Renal cortical epithelial cell (primary cell): Measurements from ENCODE around the gene CFAP74. TPM values are rescaled to one million over a fixed set of nuclear protein-coding genes. Genes with fewer than 3 reads are reported as not detected.
A peak's percentile ranks its signal among the peaks of the same experiment; 100 is the strongest.
"Not testable (repeated sequence)": the region's sequence is repeated elsewhere in the genome, so short reads cannot be mapped to it uniquely, and the experiment has no call there.

Source experiments
- DNase-seq: peaks from one replicate; pipeline ENCODE4 v3.0.0-alpha.2; 2011; ENCODE audit warnings: low read depth
- total RNA-seq: library from RNA; depleted of rRNA; stranded (reverse); fragments of >200 nt; gene quantifications from 2 replicates; pipeline ENCODE4 v1.2.3, GENCODE V29; 2014

Gene CFAP74
- total RNA-seq, 1 donor from 2014 or later = not detected

DNA sequence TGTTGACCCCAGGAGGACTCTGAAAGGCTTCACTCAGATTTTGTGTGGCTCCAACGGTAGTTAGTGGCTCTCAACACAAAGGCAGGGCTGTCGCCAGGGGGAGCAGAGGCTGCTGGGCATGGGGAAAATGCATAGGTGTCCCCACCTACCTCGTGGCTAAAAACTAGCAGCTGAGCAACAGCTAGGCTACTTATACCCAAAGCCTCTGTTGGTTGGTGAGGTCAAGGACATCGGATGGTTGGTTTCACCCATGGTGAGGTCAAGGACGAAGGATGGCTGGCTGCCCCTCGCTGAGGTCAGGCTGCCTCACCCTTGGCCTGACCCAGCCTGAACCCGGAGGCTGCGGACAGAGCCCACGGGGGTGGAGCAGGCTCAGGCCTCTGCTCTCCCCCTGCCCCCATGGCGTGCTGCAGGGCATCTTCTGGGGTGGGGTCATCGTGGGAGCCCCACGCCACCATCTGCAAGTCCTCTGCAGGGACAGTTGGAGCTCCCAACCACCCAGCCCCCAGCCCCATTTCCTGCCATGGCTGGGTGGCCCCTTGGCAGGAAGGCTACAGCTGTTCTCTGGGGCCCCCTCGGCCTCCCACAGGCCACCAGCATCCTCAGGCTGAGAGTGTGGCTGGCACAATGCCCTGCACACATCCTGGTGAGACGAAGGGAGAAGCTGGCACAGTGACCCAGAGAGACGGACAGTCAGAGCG, 104.2 kb downstream of the CFAP74 start:
- no peak for DNase-seq

- no peak for DNase-seq
Measured at GRCh38 chr1:1898246-1898933, 105.2 kb downstream of the CFAP74 start.

DNA sequence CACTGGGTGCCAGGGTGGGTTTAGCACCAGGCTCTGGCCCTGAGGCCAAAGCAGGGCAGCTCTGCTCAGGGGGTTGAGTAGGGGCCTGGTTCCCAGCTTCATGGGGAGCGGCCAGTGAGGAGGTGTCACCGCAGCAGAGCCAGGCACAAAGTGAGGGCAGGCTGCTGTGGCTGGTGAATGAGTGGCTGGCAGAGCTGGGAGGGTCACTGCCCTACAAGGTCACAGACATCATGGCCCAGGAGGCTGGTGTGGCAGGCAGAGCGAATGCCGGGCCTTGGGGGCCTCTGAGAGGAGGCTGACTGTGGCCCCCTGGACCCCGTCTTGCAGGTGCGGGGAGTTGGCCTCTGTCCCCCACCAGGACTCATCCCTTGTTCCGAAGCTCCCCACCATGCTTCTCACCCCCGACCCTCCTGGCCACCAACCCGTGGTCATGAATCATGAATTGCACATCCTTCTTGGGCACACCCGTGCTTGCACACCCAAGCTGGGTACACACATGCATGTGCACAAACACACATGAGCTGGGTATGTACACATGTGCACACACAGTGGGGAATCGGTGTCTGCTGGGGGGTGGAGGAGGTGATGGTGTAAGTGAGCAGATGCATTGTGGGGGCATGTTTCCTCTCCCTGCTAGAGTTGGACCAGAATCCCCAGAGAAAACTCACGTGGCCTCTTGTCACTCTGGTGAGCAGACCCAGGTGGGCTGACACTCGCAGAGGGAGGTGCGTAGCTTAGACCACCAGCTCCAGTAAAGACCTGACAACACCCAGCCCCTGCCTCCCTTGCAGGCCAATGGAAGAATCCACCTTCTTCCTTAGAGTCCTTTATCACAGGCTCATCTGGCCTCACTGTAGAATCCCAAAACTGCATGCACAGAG, 107.9 kb downstream of the CFAP74 start:
- no peak for DNase-seq

DNA sequence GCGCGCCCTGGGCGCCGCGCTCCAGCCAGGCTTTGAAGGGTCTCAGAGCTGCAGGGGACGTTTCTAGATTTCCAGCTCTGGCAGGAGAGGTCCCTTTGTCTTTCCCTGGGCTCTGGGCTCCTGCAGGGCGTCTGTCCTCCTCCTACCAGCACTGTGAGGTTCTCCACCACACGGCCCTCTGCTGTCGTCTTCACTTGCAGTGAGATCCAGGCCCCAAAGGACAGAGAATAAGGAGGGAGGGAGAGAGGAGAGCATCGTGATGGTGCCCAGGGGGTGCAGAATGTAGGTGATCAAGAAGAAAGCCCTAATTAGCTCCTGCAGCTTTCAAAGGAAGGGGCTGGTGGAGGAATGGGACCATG, 108.5 kb downstream of the CFAP74 start:
- no peak for DNase-seq

DNA sequence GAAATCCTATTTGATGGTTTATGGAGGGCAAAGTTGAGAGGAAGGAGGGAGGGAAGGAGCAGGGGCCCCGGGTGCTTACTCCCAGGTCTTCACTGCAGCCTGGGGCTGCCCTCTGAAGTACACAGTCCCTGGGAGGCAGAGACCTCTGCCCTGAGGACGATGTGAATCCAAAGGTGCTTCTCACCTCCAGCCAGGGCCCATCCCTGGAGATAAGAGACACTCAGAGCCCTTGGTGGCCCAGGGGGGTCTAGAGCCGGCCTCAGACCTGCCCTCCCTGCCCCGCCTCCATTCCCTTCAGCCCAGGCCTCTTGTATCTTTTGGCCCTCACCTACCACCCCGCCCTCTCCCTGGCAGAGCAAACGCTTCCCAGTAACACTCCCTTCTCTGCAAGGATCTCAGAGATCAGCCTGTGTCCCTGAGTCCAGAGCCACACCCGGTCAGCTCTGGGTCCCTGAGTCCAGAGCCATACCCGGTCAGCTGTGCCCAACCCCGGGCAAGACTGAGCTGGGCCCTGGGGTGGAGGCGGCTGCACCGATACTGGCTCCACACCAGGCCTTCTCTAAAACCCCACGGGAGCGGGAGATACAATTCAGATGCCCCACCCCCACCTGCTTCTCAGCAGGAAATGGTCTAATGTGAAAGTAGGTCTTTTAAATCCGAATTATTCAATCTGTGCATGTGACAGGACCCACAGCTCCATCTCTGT, 109.1 kb downstream of the CFAP74 start:
- DNase-seq = no peak

- no peak for DNase-seq
Measured at GRCh38 chr1:1893997-1894353, 109.6 kb downstream of the CFAP74 start.

- DNase-seq = no peak
Measured at GRCh38 chr1:1893291-1893985, 110.1 kb downstream of the CFAP74 start.

- DNase-seq = no peak
Measured at GRCh38 chr1:1892763-1893120, 110.8 kb downstream of the CFAP74 start.

DNA sequence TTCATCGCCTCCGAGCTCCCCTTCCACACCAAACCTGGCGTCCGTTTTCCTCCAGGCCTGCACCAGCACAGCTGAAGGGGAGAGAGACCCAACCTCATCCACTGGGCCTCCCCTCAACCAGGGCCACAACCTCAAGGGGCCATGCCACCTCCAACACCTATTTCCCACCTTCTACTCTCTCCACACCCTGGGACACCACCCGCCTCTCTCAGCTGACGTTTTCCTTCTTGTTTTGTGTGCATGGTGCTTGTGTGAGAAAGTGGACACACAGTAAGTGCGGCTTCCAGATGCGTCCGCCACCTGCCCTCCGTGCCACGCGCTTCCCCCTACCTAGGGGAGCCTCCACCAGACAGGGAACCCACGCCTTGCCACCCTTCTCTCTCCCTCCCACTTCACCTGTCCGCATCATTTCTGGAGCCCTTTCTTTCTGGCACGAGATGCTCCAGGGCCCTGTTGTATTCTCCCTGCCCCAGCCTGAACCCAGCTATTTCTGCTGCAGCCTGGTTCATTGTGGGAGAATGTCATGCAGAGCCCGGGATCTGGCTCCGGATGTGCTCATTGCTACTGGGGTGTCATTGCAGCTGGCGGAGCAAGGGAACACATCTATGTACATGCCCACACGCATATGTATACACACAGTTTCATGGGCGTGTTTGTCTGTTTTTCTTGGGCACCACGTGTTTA, 111.4 kb downstream of the CFAP74 start:
- DNase-seq = no peak

- no peak for DNase-seq
Measured at GRCh38 chr1:1891349-1892078, 112.1 kb downstream of the CFAP74 start.

GRCh38 chr1:1890506-1891348, 112.9 kb downstream of the CFAP74 start, which contains the start of gene GNB1:
TSS of gene GNB1 (minus strand) at chr1:1891087. CDS start at chr1:1825453, 65,634 bp downstream.
- DNase-seq = peak; percentile 50

GRCh38 chr1:1889847-1890505, 113.6 kb downstream of the CFAP74 start:
- no peak for DNase-seq

DNA sequence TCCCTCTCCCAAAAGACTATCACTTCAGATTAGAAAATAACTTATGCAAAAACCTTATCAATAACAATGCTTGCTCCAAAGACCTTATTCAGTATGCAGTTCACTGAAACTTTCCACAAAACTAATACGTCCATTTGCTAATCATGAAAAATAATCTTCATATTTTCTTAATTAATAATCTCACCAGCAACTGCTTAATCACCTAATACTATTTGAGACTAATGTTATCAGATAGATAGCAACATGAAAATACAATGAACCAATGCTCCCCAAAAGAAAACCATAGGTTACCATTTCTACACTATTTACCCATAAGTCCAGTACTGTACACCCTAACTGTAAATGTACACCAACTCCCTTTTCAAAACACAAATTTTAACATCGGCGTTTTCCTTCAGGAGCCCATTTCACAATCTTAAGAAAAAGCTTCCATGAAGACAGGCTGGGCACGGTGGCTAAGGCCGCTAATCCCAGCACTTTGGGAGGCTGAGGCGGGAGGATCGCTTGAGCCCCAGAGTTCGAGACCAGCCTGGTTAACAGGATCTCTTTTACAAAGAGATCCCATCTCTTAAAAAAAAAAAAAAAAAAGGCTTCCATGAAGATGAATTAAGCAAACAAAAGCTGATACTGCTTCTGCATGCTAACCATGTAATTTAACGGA, 114.4 kb downstream of the CFAP74 start:
- DNase-seq = no peak

- not testable (repeated sequence) for DNase-seq
Measured at GRCh38 chr1:1883890-1884289, 119.7 kb downstream of the CFAP74 start.

GRCh38 chr1:1883092-1883873, 120.3 kb downstream of the CFAP74 start:
- DNase-seq = peak; percentile 49

- no peak for DNase-seq
Measured at GRCh38 chr1:1881727-1882126, 121.9 kb downstream of the CFAP74 start.

- no peak for DNase-seq
Measured at GRCh38 chr1:1880617-1881312, 122.8 kb downstream of the CFAP74 start.
